Smooth muscle cell (in vitro differentiated cells): ENCODE data around the gene TRIM54. TPM values are rescaled to one million over a fixed set of nuclear protein-coding genes. Genes with fewer than 3 reads are reported as not detected.

Experiments used
- DNase-seq: peaks from one replicate; lab custom pipeline; 2025; ENCODE audit not compliant: unreplicated experiment; lab: John Stamatoyannopoulos, UW
- H2AFZ ChIP-seq: fragments of 200-600 bp; sonication (generic); 2 replicates; pipeline ENCODE4 v1.6.0; 2016; ENCODE audit warnings: antibody characterized with exemption, low read depth, mild to moderate bottlenecking
- H3F3A ChIP-seq: fragments of 200-600 bp; sonication (generic); 2 replicates; pipeline ENCODE4 v1.6.0; 2017; ENCODE audit warnings: antibody characterized with exemption, low read depth
- H3K27ac ChIP-seq: fragments of 200-600 bp; sonication (generic); 2 replicates; pipeline ENCODE4 v1.5.1; 2016; ENCODE audit warnings: low read depth, mild to moderate bottlenecking
- H3K27me3 ChIP-seq: fragments of 200-600 bp; sonication (generic); 2 replicates; pipeline ENCODE4 v1.6.1; 2016; ENCODE audit warnings: low read depth, mild to moderate bottlenecking
- H3K36me3 ChIP-seq: fragments of 200-600 bp; sonication (generic); 2 replicates; pipeline ENCODE4 v1.5.1; 2016; ENCODE audit warnings: low read depth
- H3K4me1 ChIP-seq: fragments of 200-600 bp; sonication (generic); 2 replicates; pipeline ENCODE4 v1.5.1; 2016; ENCODE audit warnings: low read depth
- H3K4me2 ChIP-seq: fragments of 200-600 bp; sonication (generic); 2 replicates; pipeline ENCODE4 v1.6.0; 2016; ENCODE audit warnings: mild to moderate bottlenecking
- H3K4me3 ChIP-seq: fragments of 200-600 bp; sonication (generic); 2 replicates; pipeline ENCODE4 v1.5.1; 2016; ENCODE audit warnings: mild to moderate bottlenecking
- H3K79me2 ChIP-seq: fragments of 200-600 bp; sonication (generic); 2 replicates; pipeline ENCODE4 v1.6.0; 2016; ENCODE audit warnings: low read depth, mild to moderate bottlenecking
- H3K9ac ChIP-seq: fragments of 200-600 bp; sonication (generic); 2 replicates; pipeline ENCODE4 v1.6.0; 2016; ENCODE audit warnings: low read depth
- H3K9me3 ChIP-seq: fragments of 200-600 bp; sonication (generic); replicated peaks from 2 replicates; pipeline ENCODE4 v1.5.1; 2016; ENCODE audit warnings: low read depth
- H4K20me1 ChIP-seq: fragments of 200-600 bp; sonication (generic); 2 replicates; pipeline ENCODE4 v1.6.0; 2016; ENCODE audit warnings: low read depth
- CTCF ChIP-seq: fragments of 200-600 bp; sonication (generic); IDR thresholded peaks from 2 replicates; pipeline ENCODE4 v1.5.1; 2017; ENCODE audit warnings: borderline replicate concordance, mild to moderate bottlenecking, antibody characterized with exemption; ENCODE audit not compliant: insufficient read depth, poor library complexity, severe bottlenecking
- WGBS: methylation state at CpG from one replicate; pipeline ENCODE4 v1.1.7; 2016; ENCODE audit warnings: low lambda C conversion rate; 5-methylcytosine and 5-hydroxymethylcytosine counted together
- polyA plus RNA-seq: library from polyadenylated mRNA; unstranded; fragments of >200 nt; fragmentation: Nextera tagmentation; extraction: Ambion mirVana; gene quantifications from 2 replicates; pipeline ENCODE4 v1.2.1, GENCODE V29; 2016
- total RNA-seq: library from RNA; depleted of rRNA; stranded (reverse); fragments of >200 nt; gene quantifications from 2 replicates; pipeline ENCODE4 v1.2.3, GENCODE V29; 2014

The TRIM54 gene
- total and polyA plus RNA-seq, 2 experiments from 2014 or later, result 0.22 TPM; not detected in 1

GRCh38 chr2:27291865-27292264 is 9.6 kb downstream of the TRIM54 start:
- Histone ChIP-seq H3K27me3 (peaks cover 14% of the 10 kb centered on the region), H3K79me2 (no peaks in the 10 kb centered on the region), H3F3A (no peaks in the 10 kb centered on the region), H3K4me3 (no peak overlapping the region), H3K9me3 (no peaks in the 10 kb centered on the region), H2AFZ (no peak overlapping the region), H3K4me2 (no peak overlapping the region), H3K4me1 (no peaks in the 10 kb centered on the region), H3K27ac (no peak overlapping the region), H4K20me1 (no peaks in the 10 kb centered on the region), H3K9ac (no peak overlapping the region), H3K36me3 (no peaks in the 10 kb centered on the region)
- no peak for TF ChIP-seq CTCF
- no peak for DNase-seq
- WGBS, result 41% methylated on average over 6 of the region's 6 CpGs

DNA sequence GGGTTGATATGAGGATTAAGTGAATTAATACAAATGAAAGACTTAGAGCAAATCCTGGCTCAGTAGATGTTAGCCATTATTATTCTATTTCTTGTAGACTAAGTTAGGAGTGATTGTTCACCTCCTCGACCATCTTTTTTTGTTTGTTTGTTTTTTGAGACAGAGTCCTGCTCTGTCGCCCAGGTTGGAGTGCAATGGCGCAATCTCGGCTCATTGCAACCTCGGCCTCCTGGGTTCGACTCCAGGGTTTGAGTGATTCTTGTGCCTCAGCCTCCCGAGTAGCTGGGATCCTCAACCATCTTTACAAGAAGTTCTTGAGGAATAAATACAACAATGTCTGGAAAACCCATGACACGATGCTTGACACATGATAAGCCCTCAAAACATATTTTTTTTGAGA is 12.7 kb downstream of the TRIM54 start:
- H3K36me3 ChIP-seq, result no peaks in the 10 kb centered on the region
- TF ChIP-seq CTCF, result no peak
- WGBS, result 95% methylated on average over 8 of the region's 8 CpGs

DNA sequence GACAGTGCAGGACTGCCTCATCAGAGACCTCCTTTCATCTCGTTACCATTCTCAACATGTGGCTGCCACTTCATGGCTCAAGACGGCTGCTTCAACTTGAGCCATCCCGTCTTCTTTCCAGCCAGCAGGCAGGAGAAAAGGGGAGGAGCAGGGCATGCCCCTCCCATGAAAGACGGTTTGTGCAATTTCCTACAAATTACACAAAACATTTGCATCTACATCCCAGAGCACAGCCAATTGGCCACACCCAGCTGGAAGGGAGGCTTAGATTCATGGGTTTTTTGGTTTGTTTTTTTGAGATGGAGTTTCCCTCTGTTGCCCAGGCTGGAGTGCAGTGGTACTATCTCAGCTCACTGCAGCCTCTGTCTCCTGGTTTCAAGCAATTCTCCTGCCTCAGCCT is 14.3 kb downstream of the TRIM54 start:
- no peaks in the 10 kb centered on the region for H3K4me1 ChIP-seq
- no peak overlapping the region for H3K4me3 ChIP-seq
- no peaks in the 10 kb centered on the region for H4K20me1 ChIP-seq
- no peak for DNase-seq
- no peak overlapping the region for H3K27ac ChIP-seq
- no peak overlapping the region for H3K9ac ChIP-seq
- TF ChIP-seq CTCF, result no peak
- peaks cover under 1% of the 10 kb centered on the region for H3K27me3 ChIP-seq
- H2AFZ ChIP-seq, result no peak overlapping the region
- no peaks in the 10 kb centered on the region for H3K36me3 ChIP-seq
- H3F3A ChIP-seq, result no peaks in the 10 kb centered on the region
- no peaks in the 10 kb centered on the region for H3K79me2 ChIP-seq
- no peak overlapping the region for H3K4me2 ChIP-seq
- 84% methylated on average over 4 of the region's 4 CpGs for WGBS
- H3K9me3 ChIP-seq, result no peaks in the 10 kb centered on the region

More for the DNA sequence above, 12.7 kb downstream of the TRIM54 start:
- H4K20me1 ChIP-seq, result no peaks in the 10 kb centered on the region
- H3K9me3 ChIP-seq, result no peaks in the 10 kb centered on the region
- no peak overlapping the region for H3K27ac ChIP-seq
- no peak overlapping the region for H3K9ac ChIP-seq
- no peak overlapping the region for H2AFZ ChIP-seq
- no peak for DNase-seq
- peaks cover 6% of the 10 kb centered on the region for H3K27me3 ChIP-seq
- no peak overlapping the region for H3K4me3 ChIP-seq
- no peaks in the 10 kb centered on the region for H3K79me2 ChIP-seq
- H3F3A ChIP-seq, result no peaks in the 10 kb centered on the region
- no peak overlapping the region for H3K4me2 ChIP-seq
- H3K4me1 ChIP-seq, result no peaks in the 10 kb centered on the region

GRCh38 chr2:27297195-27297594 is 15.0 kb downstream of the TRIM54 start:
- Histone ChIP-seq H3K4me3 (no peak overlapping the region), H3K4me2 (no peak overlapping the region), H3K9me3 (no peaks in the 10 kb centered on the region), H3K9ac (no peak overlapping the region), H3K27ac (no peak overlapping the region), H3K4me1 (no peaks in the 10 kb centered on the region), H3K27me3 (no peaks in the 10 kb centered on the region), H3F3A (no peaks in the 10 kb centered on the region), H3K36me3 (no peaks in the 10 kb centered on the region), H3K79me2 (no peaks in the 10 kb centered on the region), H4K20me1 (no peaks in the 10 kb centered on the region), H2AFZ (no peak overlapping the region)
- DNase-seq, result no peak
- WGBS, result 91% methylated on average over 3 of the region's 3 CpGs
- no peak for TF ChIP-seq CTCF
